Epithelial cell of esophagus (primary cell): Measurements from ENCODE around the gene MYCN.
A peak's percentile ranks its signal among the peaks of the same experiment; 100 is the strongest.

Source experiments
- DNase-seq: peaks from one replicate; pipeline ENCODE4 v3.0.0; 2010; ENCODE audit warnings: low read depth
- H3K4me3 ChIP-seq: 2 replicates; pipeline ENCODE4 v1.5.1; 2011; ENCODE audit warnings: mild to moderate bottlenecking, low read length, control low read depth
- CTCF ChIP-seq: IDR thresholded peaks from 2 replicates; pipeline ENCODE4 v1.5.1; 2011; ENCODE audit warnings: low read depth, mild to moderate bottlenecking, low read length, control low read depth, inconsistent platforms; ENCODE audit not compliant: insufficient read depth; ENCODE audit errors: missing control alignments

Gene MYCN

DNA sequence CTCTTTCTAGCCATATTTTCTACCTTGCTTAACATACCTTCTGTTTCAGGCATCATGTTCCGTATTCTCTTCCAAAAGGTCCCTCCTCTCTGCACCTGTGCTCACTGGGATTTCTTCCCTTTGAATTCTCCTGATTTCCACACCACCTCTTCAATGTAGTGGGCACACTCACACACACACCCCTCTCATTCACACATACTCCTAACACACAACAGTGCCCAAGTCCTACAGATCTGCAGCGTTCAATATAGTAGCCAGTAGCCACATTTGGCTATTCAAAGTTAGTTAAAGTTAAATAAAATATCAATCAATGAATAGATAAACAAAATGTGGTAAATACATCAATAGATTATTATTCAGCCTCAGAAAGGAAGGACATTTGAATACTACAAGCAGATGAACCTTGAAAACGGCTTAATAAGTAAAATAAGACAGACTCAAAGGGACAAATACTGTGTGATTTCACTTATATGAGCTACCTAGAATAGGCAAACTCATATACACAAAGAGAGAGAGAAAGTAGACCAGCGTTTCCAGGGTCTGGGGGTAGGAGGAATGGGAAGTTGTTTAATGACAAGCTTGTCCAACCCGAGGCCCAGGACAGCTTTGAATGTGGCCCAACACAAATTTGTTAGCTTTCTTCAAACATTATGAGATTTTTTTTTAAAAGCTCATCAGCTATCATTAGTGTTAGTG, 34.4 kb downstream of the MYCN start:
- TF ChIP-seq CTCF = no peak
- no peak overlapping the region for H3K4me3 ChIP-seq
- DNase-seq = no peak

- TF ChIP-seq CTCF = no peak
- DNase-seq = no peak
- H3K4me3 ChIP-seq = no peak overlapping the region
These were observed 34.9 kb downstream of the MYCN start for GRCh38 chr2:15975261-15975600.

DNA sequence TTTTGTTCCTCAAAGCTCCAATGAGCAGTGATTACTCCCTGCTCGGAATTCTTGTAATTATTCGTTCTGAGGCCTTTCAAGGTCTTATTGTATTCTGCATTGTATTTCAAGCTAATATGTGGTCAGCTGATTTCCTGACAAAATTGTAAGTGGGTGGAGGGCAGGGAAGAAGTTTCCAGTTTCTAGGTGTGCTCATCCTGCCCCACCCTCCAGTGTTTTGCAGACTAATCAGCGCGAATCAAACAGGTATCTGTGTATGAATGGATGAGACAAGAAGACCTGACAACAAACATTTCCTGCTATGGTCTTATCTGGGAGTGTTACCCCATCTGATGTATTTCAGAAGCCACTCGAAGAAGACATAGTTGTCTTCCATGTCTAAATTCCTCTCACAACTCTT, 35.3 kb downstream of the MYCN start:
- no peak for TF ChIP-seq CTCF
- no peak for DNase-seq
- no peak overlapping the region for H3K4me3 ChIP-seq

- no peak for TF ChIP-seq CTCF
- H3K4me3 ChIP-seq = no peak overlapping the region
- DNase-seq = peak; percentile 3
These were observed 36.0 kb downstream of the MYCN start for GRCh38 chr2:15976354-15976753.

DNA sequence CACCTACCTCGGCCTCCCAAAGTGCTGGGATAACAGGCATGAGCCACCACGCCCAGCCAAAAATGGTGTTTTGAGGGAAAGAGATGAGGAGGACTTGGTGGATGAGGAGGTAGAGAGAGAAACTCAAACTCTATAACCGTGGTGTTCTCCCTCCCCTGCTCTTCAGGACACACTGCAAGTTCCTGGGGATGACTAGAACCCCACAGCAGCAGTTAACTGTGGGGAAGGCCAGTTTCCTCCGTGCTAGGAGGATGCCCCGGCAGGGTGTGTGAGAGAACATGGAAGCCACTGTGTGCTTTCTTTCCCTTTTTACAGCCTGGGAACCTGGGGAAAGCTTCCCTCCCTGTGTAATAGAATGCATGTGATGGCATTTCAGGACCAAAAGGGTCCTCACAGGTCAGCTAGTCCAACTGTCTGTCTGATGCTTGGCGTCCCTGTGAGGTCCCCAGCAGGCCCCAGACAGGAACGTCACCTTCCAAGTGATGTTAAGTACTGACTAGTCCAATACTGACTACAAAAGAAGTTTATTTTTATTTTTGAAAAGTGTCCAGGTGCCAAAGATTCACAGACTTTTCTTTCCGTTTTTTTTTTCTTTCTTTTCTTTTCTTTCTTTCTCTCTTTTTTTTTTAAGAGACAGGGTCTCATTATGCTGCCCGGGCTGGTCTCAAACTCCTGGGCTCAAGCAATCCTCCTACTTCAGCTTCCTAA, 38.9 kb downstream of the MYCN start:
- DNase-seq = no peak
- no peak for TF ChIP-seq CTCF
- H3K4me3 ChIP-seq = no peak overlapping the region

GRCh38 chr2:15979759-15980604, 39.6 kb downstream of the MYCN start:
- no peak for TF ChIP-seq CTCF
- no peak overlapping the region for H3K4me3 ChIP-seq
- no peak for DNase-seq
